HEK293 (cell line): ENCODE measurements around the gene CAPZB.

Source experiments
- CTCF ChIA-PET: fragments of 350-600 bp; formaldehyde crosslinking; extraction: SDS; loops from one replicate; lab custom pipeline; 2021; ENCODE audit warnings: antibody characterized with exemption; lab: Yijun Ruan, JAX
- POLR2A ChIA-PET: fragments of 300-600 bp; formaldehyde crosslinking; extraction: SDS; loops from one replicate; lab custom pipeline; 2020; ENCODE audit warnings: antibody characterized with exemption, inconsistent platforms; lab: Yijun Ruan, JAX
- H3K27ac ChIP-seq: fragments of 200-500 bp; sonication (Bioruptor generic); 2 replicates; pipeline ENCODE4 v1.5.1; 2014; ENCODE audit warnings: low read depth, low read length, control low read depth, inconsistent platforms; ENCODE audit errors: extremely low read depth
- H3K36me3 ChIP-seq, 2 experiments: fragments of 200-500 bp in 1 of 2; sonication (Bioruptor generic) in 1 of 2; 1 replicate in 1 of 2; 2 replicates in 1 of 2; pipeline ENCODE4 v1.5.1; 2014 to 2017; ENCODE audit warnings: inconsistent platforms in 2 of 2, low read length in 2 of 2; ENCODE audit not compliant: control insufficient read depth in 2 of 2, insufficient read depth in 1 of 2
- H3K4me1 ChIP-seq: fragments of 200-500 bp; sonication (Bioruptor generic); 2 replicates; pipeline ENCODE4 v1.5.1; 2014; ENCODE audit warnings: mild to moderate bottlenecking, low read length, inconsistent platforms; ENCODE audit not compliant: control insufficient read depth, insufficient read depth
- H3K4me3 ChIP-seq: 2 replicates; pipeline ENCODE4 v1.5.1; 2011; ENCODE audit warnings: low read depth, mild to moderate bottlenecking, control low read depth, low read length, moderate library complexity
- H3K9me3 ChIP-seq: fragments of 200-500 bp; sonication (Bioruptor generic); 2 replicates; pipeline ENCODE4 v1.5.1; 2014; ENCODE audit warnings: low read depth, low read length, inconsistent platforms; ENCODE audit not compliant: control insufficient read depth, insufficient read depth
- BCL11B ChIP-seq: fragments of 450-650 bp; formaldehyde crosslinking; IDR thresholded peaks from 2 replicates; pipeline ENCODE4 v1.5.1; 2016; ENCODE audit warnings: low read depth, missing biosample characterization, missing genetic modification characterization
- KLF10 ChIP-seq: fragments of 450-650 bp; IDR thresholded peaks from 2 replicates; pipeline ENCODE4 v1.5.1; 2018; ENCODE audit warnings: missing biosample characterization, mild to moderate bottlenecking, missing genetic modification characterization
- KLF7 ChIP-seq: fragments of 450-650 bp; formaldehyde crosslinking; IDR thresholded peaks from 2 replicates; pipeline ENCODE4 v1.5.1; 2016; ENCODE audit warnings: missing biosample characterization, missing genetic modification characterization, borderline replicate concordance
- MEIS1 ChIP-seq: sonication (generic); formaldehyde crosslinking; IDR thresholded peaks from 2 replicates; pipeline ENCODE4 v1.8.1; 2022; ENCODE audit warnings: missing genetic modification reagents, mild to moderate bottlenecking, borderline replicate concordance
- MYNN ChIP-seq: fragments of 450-650 bp; formaldehyde crosslinking; IDR thresholded peaks from 2 replicates; pipeline ENCODE4 v1.5.1; 2016; ENCODE audit warnings: missing biosample characterization, missing genetic modification characterization, borderline replicate concordance
- REPIN1 ChIP-seq: fragments of 450-650 bp; formaldehyde crosslinking; IDR thresholded peaks from 2 replicates; pipeline ENCODE4 v1.5.1; 2017; ENCODE audit warnings: missing biosample characterization, missing genetic modification characterization, low read depth
- SCRT1 ChIP-seq: fragments of 450-650 bp; formaldehyde crosslinking; IDR thresholded peaks from 2 replicates; pipeline ENCODE4 v1.5.1; 2016; ENCODE audit warnings: missing biosample characterization, missing genetic modification characterization, borderline replicate concordance
- SCRT2 ChIP-seq: fragments of 450-650 bp; formaldehyde crosslinking; IDR thresholded peaks from 2 replicates; pipeline ENCODE4 v1.5.1; 2016; ENCODE audit warnings: missing biosample characterization, missing genetic modification characterization
- SP7 ChIP-seq: fragments of 450-650 bp; formaldehyde crosslinking; IDR thresholded peaks from 2 replicates; pipeline ENCODE4 v1.5.1; 2016; ENCODE audit warnings: missing biosample characterization, missing genetic modification characterization
- TCF7L2 ChIP-seq: IDR thresholded peaks from 2 replicates; pipeline ENCODE4 v1.6.1; 2011; ENCODE audit warnings: low read depth, mild to moderate bottlenecking, inconsistent platforms, low read length, moderate library complexity, borderline replicate concordance
- ZEB2 ChIP-seq: fragments of 450-650 bp; formaldehyde crosslinking; IDR thresholded peaks from 2 replicates; pipeline ENCODE4 v1.5.1; 2016; ENCODE audit warnings: missing biosample characterization, missing genetic modification characterization
- ZFP3 ChIP-seq: fragments of 450-650 bp; formaldehyde crosslinking; IDR thresholded peaks from 2 replicates; pipeline ENCODE4 v1.5.1; 2016; ENCODE audit warnings: low read depth, missing biosample characterization, missing genetic modification characterization
- ZNF112 ChIP-seq: fragments of 450-650 bp; formaldehyde crosslinking; IDR thresholded peaks from 2 replicates; pipeline ENCODE4 v1.5.0; 2017; ENCODE audit warnings: missing biosample characterization, missing genetic modification characterization
- ZNF175 ChIP-seq: fragments of 450-650 bp; formaldehyde crosslinking; IDR thresholded peaks from 2 replicates; pipeline ENCODE4 v1.5.1; 2016; ENCODE audit warnings: missing biosample characterization, missing genetic modification characterization
- ZNF19 ChIP-seq: fragments of 450-650 bp; formaldehyde crosslinking; IDR thresholded peaks from 2 replicates; pipeline ENCODE4; 2016; ENCODE audit warnings: missing biosample characterization, missing genetic modification characterization, low read depth
- ZNF394 ChIP-seq: fragments of 450-650 bp; formaldehyde crosslinking; IDR thresholded peaks from 2 replicates; pipeline ENCODE4 v1.5.1; 2016; ENCODE audit warnings: missing biosample characterization, missing genetic modification characterization, mild to moderate bottlenecking, moderate library complexity, borderline replicate concordance
- ZNF529 ChIP-seq: fragments of 450-650 bp; formaldehyde crosslinking; IDR thresholded peaks from 2 replicates; pipeline ENCODE4 v1.5.1; 2017; ENCODE audit warnings: missing genetic modification characterization, missing biosample characterization; ENCODE audit not compliant: insufficient replicate concordance
- ZNF560 ChIP-seq: fragments of 450-650 bp; formaldehyde crosslinking; IDR thresholded peaks from 2 replicates; pipeline ENCODE4 v1.5.1; 2017; ENCODE audit warnings: missing biosample characterization, missing genetic modification characterization, borderline replicate concordance
- ZNF664 ChIP-seq: fragments of 450-650 bp; formaldehyde crosslinking; IDR thresholded peaks from 2 replicates; pipeline ENCODE4 v1.5.1; 2016; ENCODE audit warnings: missing biosample characterization, missing genetic modification characterization
- ZNF701 ChIP-seq: fragments of 450-650 bp; formaldehyde crosslinking; IDR thresholded peaks from 2 replicates; pipeline ENCODE4 v1.5.1; 2016; ENCODE audit warnings: missing biosample characterization, missing genetic modification characterization
- ZNF830 ChIP-seq: fragments of 450-650 bp; IDR thresholded peaks from 2 replicates; pipeline ENCODE4 v1.5.0; 2018; ENCODE audit warnings: missing biosample characterization, missing genetic modification characterization, low read depth, mild to moderate bottlenecking, moderate library complexity
- TF ChIP-seq, protein P1 (sequence below): fragments of 450-650 bp; formaldehyde crosslinking; IDR thresholded peaks from 2 replicates; pipeline ENCODE4 v1.5.1; 2017; ENCODE audit warnings: missing biosample characterization, missing genetic modification characterization
- TF ChIP-seq, protein P2 (sequence below): fragments of 450-650 bp; formaldehyde crosslinking; IDR thresholded peaks from 2 replicates; pipeline ENCODE4 v1.5.1; 2016; ENCODE audit warnings: missing biosample characterization, missing genetic modification characterization
- TF ChIP-seq, protein P3 (sequence below): fragments of 450-650 bp; formaldehyde crosslinking; IDR thresholded peaks from 2 replicates; pipeline ENCODE4 v1.5.1; 2016; ENCODE audit warnings: missing biosample characterization, missing genetic modification characterization
- TF ChIP-seq, protein P4 (sequence below): fragments of 450-650 bp; formaldehyde crosslinking; IDR thresholded peaks from 2 replicates; pipeline ENCODE4 v1.5.1; 2016; ENCODE audit warnings: missing biosample characterization, missing genetic modification characterization

CAPZB gene

DNA sequence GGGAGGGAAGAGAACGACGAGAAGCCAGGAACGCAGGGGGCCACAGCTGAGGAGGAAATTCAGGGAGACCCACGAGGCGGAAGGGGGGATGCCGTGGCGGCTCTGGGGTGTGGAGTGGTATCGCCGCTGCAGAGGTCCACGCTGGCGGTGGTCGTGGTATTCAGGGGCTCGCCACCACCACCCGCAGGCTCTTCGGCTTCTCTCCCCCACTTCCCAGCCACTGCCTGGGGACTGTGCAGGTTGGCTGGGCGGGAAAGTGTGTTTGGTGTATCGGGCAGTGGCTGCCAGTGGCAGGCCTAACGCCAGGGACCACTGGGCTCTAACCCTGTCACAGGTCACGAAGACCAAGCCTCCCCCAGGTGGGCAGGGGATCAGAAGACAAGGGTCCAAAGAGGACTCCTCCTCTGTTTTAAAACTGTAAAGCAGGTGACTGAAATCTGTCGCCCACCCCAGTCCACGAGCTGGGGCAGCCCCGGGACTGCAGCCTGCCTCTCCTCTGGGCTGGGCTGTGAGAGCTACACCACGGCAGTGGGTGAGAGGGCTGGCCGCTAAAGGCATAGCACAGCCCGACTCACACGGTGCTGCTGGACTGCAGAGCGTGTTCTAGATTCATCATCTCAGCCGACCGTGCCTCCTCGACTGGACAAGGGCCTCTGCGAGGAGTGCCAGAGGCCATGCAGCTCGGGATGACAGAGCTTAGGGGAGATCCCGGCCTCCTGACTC lies 142.3 kb downstream of the CAPZB start:
- no peak overlapping the region for H3K27ac ChIP-seq
- H3K9me3 ChIP-seq, result no peaks in the 10 kb centered on the region
- H3K36me3 ChIP-seq, result peaks cover 0 to 70% of the 10 kb centered on the region in 2 experiments; a peak in 2 of 3 replicates
- ChIA-PET CTCF (interaction anchor here (0.6 to 3.7 kb wide), 8 partner anchors 18 to 715 kb away, joined by 3 to 19 read pairs (median 4); no protein-coding TSS in a partner anchor), POLR2A (no interaction called here)
- no peak overlapping the region for H3K4me3 ChIP-seq
- TF ChIP-seq ZNF830 (no peak), ZNF112 (tag by site-specific recombination) (no peak), KLF10 (tag by site-specific recombination) (no peak), ZEB2 (tag by site-specific recombination) (no peak), SCRT1 (tag by site-specific recombination) (no peak), ZNF394 (no peak), MEIS1 (CRISPR knock-in tag) (no peak), SP7 (tag by site-specific recombination) (no peak)
- TF ChIP-seq, protein P1, sequence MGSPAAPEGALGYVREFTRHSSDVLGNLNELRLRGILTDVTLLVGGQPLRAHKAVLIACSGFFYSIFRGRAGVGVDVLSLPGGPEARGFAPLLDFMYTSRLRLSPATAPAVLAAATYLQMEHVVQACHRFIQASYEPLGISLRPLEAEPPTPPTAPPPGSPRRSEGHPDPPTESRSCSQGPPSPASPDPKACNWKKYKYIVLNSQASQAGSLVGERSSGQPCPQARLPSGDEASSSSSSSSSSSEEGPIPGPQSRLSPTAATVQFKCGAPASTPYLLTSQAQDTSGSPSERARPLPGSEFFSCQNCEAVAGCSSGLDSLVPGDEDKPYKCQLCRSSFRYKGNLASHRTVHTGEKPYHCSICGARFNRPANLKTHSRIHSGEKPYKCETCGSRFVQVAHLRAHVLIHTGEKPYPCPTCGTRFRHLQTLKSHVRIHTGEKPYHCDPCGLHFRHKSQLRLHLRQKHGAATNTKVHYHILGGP (tag by site-specific recombination), result no peak
- TF ChIP-seq, protein P2, sequence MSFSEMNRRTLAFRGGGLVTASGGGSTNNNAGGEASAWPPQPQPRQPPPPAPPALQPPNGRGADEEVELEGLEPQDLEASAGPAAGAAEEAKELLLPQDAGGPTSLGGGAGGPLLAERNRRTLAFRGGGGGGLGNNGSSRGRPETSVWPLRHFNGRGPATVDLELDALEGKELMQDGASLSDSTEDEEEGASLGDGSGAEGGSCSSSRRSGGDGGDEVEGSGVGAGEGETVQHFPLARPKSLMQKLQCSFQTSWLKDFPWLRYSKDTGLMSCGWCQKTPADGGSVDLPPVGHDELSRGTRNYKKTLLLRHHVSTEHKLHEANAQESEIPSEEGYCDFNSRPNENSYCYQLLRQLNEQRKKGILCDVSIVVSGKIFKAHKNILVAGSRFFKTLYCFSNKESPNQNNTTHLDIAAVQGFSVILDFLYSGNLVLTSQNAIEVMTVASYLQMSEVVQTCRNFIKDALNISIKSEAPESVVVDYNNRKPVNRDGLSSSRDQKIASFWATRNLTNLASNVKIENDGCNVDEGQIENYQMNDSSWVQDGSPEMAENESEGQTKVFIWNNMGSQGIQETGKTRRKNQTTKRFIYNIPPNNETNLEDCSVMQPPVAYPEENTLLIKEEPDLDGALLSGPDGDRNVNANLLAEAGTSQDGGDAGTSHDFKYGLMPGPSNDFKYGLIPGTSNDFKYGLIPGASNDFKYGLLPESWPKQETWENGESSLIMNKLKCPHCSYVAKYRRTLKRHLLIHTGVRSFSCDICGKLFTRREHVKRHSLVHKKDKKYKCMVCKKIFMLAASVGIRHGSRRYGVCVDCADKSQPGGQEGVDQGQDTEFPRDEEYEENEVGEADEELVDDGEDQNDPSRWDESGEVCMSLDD (tag by site-specific recombination), result no peak
- no peaks in the 10 kb centered on the region for H3K4me1 ChIP-seq

DNA sequence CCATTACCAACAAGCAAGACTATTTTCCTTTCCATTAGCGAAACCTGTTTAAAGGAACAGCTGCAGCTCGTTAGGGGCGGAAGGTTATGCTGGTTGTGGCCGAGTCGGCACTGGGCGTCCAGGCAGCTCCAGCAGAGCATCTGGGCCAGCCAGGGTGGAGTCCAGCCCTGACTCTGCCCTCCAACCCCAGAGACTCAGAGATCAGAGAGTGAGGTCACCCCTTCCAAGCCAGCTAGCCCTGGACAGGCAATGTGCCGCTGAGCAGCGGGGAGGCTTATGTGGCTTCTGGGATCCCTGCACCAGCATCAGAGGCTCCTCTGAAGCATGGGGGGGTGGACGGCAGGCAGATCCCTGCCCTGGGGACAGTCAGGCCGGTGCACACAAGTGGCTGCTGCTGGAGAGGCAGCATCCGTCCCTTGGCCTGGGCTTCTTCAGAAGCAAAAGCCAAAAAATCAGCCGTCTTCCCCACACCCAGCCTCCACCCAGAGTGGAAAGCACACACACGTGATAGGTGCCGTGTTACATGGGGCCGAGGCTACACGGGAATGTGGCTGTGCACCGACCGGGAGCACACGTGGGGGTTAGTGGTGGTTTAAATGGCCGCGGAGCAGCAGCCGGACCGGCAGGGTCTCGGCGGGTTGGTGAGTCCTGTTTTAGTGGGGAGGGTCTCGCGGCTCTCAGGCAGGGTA lies 143.1 kb downstream of the CAPZB start:
- Histone ChIP-seq H3K27ac (no peak overlapping the region), H3K9me3 (no peaks in the 10 kb centered on the region), H3K36me3 (peaks cover 0 to 61% of the 10 kb centered on the region in 2 experiments; a peak in 2 of 3 replicates), H3K4me1 (no peaks in the 10 kb centered on the region), H3K4me3 (no peak overlapping the region)
- POLR2A ChIA-PET, result no interaction called here
- CTCF ChIA-PET, result interaction anchor here (0.6 to 1.8 kb wide), 11 partner anchors 12 to 458 kb away, joined by 3 to 8 read pairs (median 3); no protein-coding TSS in a partner anchor
- TF ChIP-seq SCRT2 (tag by site-specific recombination), result no peak
- TF ChIP-seq ZFP3, result no peak
- no peak for TF ChIP-seq ZNF19 (tag by site-specific recombination)
- TF ChIP-seq KLF7 (tag by site-specific recombination), result no peak
- TF ChIP-seq, protein P3, sequence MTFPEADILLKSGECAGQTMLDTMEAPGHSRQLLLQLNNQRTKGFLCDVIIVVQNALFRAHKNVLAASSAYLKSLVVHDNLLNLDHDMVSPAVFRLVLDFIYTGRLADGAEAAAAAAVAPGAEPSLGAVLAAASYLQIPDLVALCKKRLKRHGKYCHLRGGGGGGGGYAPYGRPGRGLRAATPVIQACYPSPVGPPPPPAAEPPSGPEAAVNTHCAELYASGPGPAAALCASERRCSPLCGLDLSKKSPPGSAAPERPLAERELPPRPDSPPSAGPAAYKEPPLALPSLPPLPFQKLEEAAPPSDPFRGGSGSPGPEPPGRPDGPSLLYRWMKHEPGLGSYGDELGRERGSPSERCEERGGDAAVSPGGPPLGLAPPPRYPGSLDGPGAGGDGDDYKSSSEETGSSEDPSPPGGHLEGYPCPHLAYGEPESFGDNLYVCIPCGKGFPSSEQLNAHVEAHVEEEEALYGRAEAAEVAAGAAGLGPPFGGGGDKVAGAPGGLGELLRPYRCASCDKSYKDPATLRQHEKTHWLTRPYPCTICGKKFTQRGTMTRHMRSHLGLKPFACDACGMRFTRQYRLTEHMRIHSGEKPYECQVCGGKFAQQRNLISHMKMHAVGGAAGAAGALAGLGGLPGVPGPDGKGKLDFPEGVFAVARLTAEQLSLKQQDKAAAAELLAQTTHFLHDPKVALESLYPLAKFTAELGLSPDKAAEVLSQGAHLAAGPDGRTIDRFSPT (tag by site-specific recombination), result no peak
- no peak for TF ChIP-seq ZNF529
- TF ChIP-seq ZNF560 (tag by site-specific recombination), result no peak
- TF ChIP-seq ZNF701 (tag by site-specific recombination), result no peak
- TF ChIP-seq MYNN (tag by site-specific recombination), result no peak
- no peak for TF ChIP-seq TCF7L2
- no peak for TF ChIP-seq REPIN1 (tag by site-specific recombination)
- TF ChIP-seq, protein P4, sequence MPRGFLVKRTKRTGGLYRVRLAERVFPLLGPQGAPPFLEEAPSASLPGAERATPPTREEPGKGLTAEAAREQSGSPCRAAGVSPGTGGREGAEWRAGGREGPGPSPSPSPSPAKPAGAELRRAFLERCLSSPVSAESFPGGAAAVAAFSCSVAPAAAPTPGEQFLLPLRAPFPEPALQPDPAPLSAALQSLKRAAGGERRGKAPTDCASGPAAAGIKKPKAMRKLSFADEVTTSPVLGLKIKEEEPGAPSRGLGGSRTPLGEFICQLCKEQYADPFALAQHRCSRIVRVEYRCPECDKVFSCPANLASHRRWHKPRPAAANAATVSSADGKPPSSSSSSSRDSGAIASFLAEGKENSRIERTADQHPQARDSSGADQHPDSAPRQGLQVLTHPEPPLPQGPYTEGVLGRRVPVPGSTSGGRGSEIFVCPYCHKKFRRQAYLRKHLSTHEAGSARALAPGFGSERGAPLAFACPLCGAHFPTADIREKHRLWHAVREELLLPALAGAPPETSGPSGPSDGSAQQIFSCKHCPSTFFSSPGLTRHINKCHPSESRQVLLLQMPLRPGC (tag by site-specific recombination), result no peak
- TF ChIP-seq BCL11B, result no peak
- TF ChIP-seq ZNF664 (tag by site-specific recombination), result no peak
- no peak for TF ChIP-seq ZNF175 (tag by site-specific recombination)
